ENCODE data around the gene THADA.

The THADA gene

GRCh38 chr2:43569921-43570320 is 25.9 kb downstream of the THADA start:
- no peak for DNase-seq (ENCODE audit: low read depth, low spot score)
- H3K9ac ChIP-seq (ENCODE audit: insufficient read length, low read depth) = no peak overlapping the region
- no peaks in the 10 kb centered on the region for H3K9me3 ChIP-seq (ENCODE audit: insufficient read depth, low read length)
- H3K4me1 ChIP-seq (ENCODE audit: insufficient read depth, insufficient read length) = no peaks in the 10 kb centered on the region
- no peak for TF ChIP-seq ZNF274 (IDR thresholded peaks at IDR 0.05; ENCODE audit: low read depth, low read length)
- no peak for TF ChIP-seq YY1 (IDR thresholded peaks at IDR 0.05; ENCODE audit: insufficient read depth, insufficient read length)
- TF ChIP-seq SUZ12 (IDR thresholded peaks at IDR 0.05; ENCODE audit: extremely low read depth, insufficient read depth, insufficient read length) = no peak
- H3K36me3 ChIP-seq (ENCODE audit: insufficient read depth, insufficient read length, low read length) = peaks cover 54% of the 10 kb centered on the region
- H3K4me3 ChIP-seq (ENCODE audit: insufficient read length, low read depth) = no peak overlapping the region
- no peaks in the 10 kb centered on the region for H3K27me3 ChIP-seq (ENCODE audit: insufficient read depth, insufficient read length)

- no peaks in the 10 kb centered on the region for H3K27me3 ChIP-seq (ENCODE audit: insufficient read depth, insufficient read length)
- no peak for DNase-seq (ENCODE audit: low read depth, low spot score)
- no peak overlapping the region for H3K9ac ChIP-seq (ENCODE audit: insufficient read length, low read depth)
- peaks cover 48% of the 10 kb centered on the region for H3K36me3 ChIP-seq (ENCODE audit: insufficient read depth, insufficient read length, low read length)
- H3K4me3 ChIP-seq (ENCODE audit: insufficient read length, low read depth) = no peak overlapping the region
- no peak for TF ChIP-seq ZNF274 (IDR thresholded peaks at IDR 0.05; ENCODE audit: low read depth, low read length)
- no peak for TF ChIP-seq SUZ12 (IDR thresholded peaks at IDR 0.05; ENCODE audit: extremely low read depth, insufficient read depth, insufficient read length)
- no peak for TF ChIP-seq YY1 (IDR thresholded peaks at IDR 0.05; ENCODE audit: insufficient read depth, insufficient read length)
- H3K4me1 ChIP-seq (ENCODE audit: insufficient read depth, insufficient read length) = no peaks in the 10 kb centered on the region
- H3K9me3 ChIP-seq (ENCODE audit: insufficient read depth, low read length) = no peaks in the 10 kb centered on the region
Observed at GRCh38 chr2:43568228-43568627, 27.6 kb downstream of the THADA start.

DNA sequence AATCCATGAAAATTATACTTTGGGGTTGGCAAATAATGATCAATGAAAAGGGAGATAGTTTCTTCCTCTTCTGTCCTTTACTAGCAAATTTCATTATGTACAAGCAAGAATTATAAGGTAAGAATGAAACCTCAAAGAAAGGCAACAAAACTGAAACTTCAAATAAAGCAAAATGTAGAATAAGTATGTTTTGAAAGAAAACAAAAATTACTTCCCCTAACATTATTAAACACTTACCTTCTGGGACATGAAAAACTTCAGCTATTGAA is 29.4 kb downstream of the THADA start:
- no peaks in the 10 kb centered on the region for H3K9me3 ChIP-seq (ENCODE audit: insufficient read depth, low read length)
- no peaks in the 10 kb centered on the region for H3K4me1 ChIP-seq (ENCODE audit: insufficient read depth, insufficient read length)
- no peaks in the 10 kb centered on the region for H3K27me3 ChIP-seq (ENCODE audit: insufficient read depth, insufficient read length)
- no peak overlapping the region for H3K9ac ChIP-seq (ENCODE audit: insufficient read length, low read depth)
- no peak for DNase-seq (ENCODE audit: low read depth, low spot score)
- TF ChIP-seq SUZ12 (IDR thresholded peaks at IDR 0.05; ENCODE audit: extremely low read depth, insufficient read depth, insufficient read length) (no peak), ZNF274 (IDR thresholded peaks at IDR 0.05; ENCODE audit: low read depth, low read length) (no peak), YY1 (IDR thresholded peaks at IDR 0.05; ENCODE audit: insufficient read depth, insufficient read length) (no peak)
- H3K36me3 ChIP-seq (ENCODE audit: insufficient read depth, insufficient read length, low read length) = peaks cover 33% of the 10 kb centered on the region
- no peak overlapping the region for H3K4me3 ChIP-seq (ENCODE audit: insufficient read length, low read depth)

GRCh38 chr2:43563679-43564078 is 32.2 kb downstream of the THADA start:
- no peak for DNase-seq (ENCODE audit: low read depth, low spot score)
- H3K4me1 ChIP-seq (ENCODE audit: insufficient read depth, insufficient read length) = no peaks in the 10 kb centered on the region
- peaks cover 28% of the 10 kb centered on the region for H3K36me3 ChIP-seq (ENCODE audit: insufficient read depth, insufficient read length, low read length)
- no peaks in the 10 kb centered on the region for H3K9me3 ChIP-seq (ENCODE audit: insufficient read depth, low read length)
- no peaks in the 10 kb centered on the region for H3K27me3 ChIP-seq (ENCODE audit: insufficient read depth, insufficient read length)
- TF ChIP-seq YY1 (IDR thresholded peaks at IDR 0.05; ENCODE audit: insufficient read depth, insufficient read length) = no peak
- no peak for TF ChIP-seq ZNF274 (IDR thresholded peaks at IDR 0.05; ENCODE audit: low read depth, low read length)
- no peak for TF ChIP-seq SUZ12 (IDR thresholded peaks at IDR 0.05; ENCODE audit: extremely low read depth, insufficient read depth, insufficient read length)
- H3K4me3 ChIP-seq (ENCODE audit: insufficient read length, low read depth) = no peak overlapping the region
- no peak overlapping the region for H3K9ac ChIP-seq (ENCODE audit: insufficient read length, low read depth)

DNA sequence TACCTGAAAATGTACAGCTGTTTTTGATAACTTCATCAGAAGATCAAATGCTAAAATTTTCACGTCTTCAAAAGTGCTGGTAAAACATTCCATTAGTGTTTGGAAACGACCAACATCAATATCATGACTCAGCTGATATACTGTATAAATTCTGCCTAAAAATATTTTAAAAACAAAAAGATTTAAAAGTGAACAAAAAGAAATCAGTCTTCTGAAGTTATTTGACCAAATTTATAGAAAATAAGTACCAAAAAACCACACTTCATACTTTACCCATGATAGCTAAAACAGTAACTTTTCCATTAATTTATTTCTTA is 35.6 kb downstream of the THADA start:
- H3K9ac ChIP-seq (ENCODE audit: insufficient read length, low read depth) = no peak overlapping the region
- no peaks in the 10 kb centered on the region for H3K9me3 ChIP-seq (ENCODE audit: insufficient read depth, low read length)
- DNase-seq (ENCODE audit: low read depth, low spot score) = no peak
- no peaks in the 10 kb centered on the region for H3K27me3 ChIP-seq (ENCODE audit: insufficient read depth, insufficient read length)
- H3K36me3 ChIP-seq (ENCODE audit: insufficient read depth, insufficient read length, low read length) = peaks cover 40% of the 10 kb centered on the region
- H3K4me1 ChIP-seq (ENCODE audit: insufficient read depth, insufficient read length) = no peaks in the 10 kb centered on the region
- TF ChIP-seq SUZ12 (IDR thresholded peaks at IDR 0.05; ENCODE audit: extremely low read depth, insufficient read depth, insufficient read length) = no peak
- TF ChIP-seq YY1 (IDR thresholded peaks at IDR 0.05; ENCODE audit: insufficient read depth, insufficient read length) = no peak
- TF ChIP-seq ZNF274 (IDR thresholded peaks at IDR 0.05; ENCODE audit: low read depth, low read length) = no peak
- H3K4me3 ChIP-seq (ENCODE audit: insufficient read length, low read depth) = no peak overlapping the region

DNA sequence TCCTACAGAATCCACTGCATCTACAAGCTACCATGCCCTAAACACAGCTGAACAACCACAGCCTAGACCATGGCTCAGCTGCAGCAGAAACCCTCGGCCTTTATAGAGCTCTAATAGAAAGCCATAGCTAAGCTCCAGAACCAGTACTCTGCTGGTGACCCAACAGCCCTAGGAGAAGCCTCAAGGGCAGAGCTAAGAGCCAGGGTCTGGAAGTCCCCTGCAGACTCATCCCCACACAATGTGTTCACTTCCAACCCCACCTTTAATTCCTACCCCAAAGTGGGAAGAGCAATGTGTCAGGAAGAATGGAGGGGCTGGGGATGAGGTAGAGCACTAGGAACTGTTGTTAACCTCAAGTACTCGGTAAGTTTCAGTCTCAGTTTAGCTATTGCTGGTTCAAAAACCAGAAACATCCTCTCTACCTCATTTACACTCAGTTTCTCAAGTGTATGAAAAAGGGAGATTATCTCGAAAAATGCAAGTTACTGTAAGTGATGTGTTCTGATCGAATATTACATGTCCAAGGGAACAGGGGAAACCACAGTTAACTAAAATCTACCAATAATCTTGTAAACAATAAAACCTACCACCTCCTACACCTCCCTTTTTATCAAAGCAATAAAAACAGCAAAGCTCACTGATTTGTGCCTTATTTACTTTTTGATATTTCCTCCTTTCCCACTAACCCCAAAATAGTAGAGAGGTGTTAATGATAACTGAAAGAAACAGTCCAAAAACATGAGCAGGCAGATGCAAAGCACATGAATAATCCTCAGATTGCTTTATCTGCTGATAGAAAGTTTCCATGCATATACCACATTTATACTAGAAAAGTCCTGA is 36.2 kb downstream of the THADA start:
- no peaks in the 10 kb centered on the region for H3K9me3 ChIP-seq (ENCODE audit: insufficient read depth, low read length)
- no peak overlapping the region for H3K9ac ChIP-seq (ENCODE audit: insufficient read length, low read depth)
- H3K4me3 ChIP-seq (ENCODE audit: insufficient read length, low read depth) = no peak overlapping the region
- TF ChIP-seq SUZ12 (IDR thresholded peaks at IDR 0.05; ENCODE audit: extremely low read depth, insufficient read depth, insufficient read length) (no peak), YY1 (IDR thresholded peaks at IDR 0.05; ENCODE audit: insufficient read depth, insufficient read length) (no peak), ZNF274 (IDR thresholded peaks at IDR 0.05; ENCODE audit: low read depth, low read length) (no peak)
- H3K36me3 ChIP-seq (ENCODE audit: insufficient read depth, insufficient read length, low read length) = peaks cover 42% of the 10 kb centered on the region
- H3K27me3 ChIP-seq (ENCODE audit: insufficient read depth, insufficient read length) = no peaks in the 10 kb centered on the region
- no peaks in the 10 kb centered on the region for H3K4me1 ChIP-seq (ENCODE audit: insufficient read depth, insufficient read length)
- DNase-seq (ENCODE audit: low read depth, low spot score) = no peak

- no peak for DNase-seq (ENCODE audit: low read depth, low spot score)
- H3K27me3 ChIP-seq (ENCODE audit: insufficient read depth, insufficient read length) = no peaks in the 10 kb centered on the region
- no peak for TF ChIP-seq YY1 (IDR thresholded peaks at IDR 0.05; ENCODE audit: insufficient read depth, insufficient read length)
- no peak for TF ChIP-seq ZNF274 (IDR thresholded peaks at IDR 0.05; ENCODE audit: low read depth, low read length)
- TF ChIP-seq SUZ12 (IDR thresholded peaks at IDR 0.05; ENCODE audit: extremely low read depth, insufficient read depth, insufficient read length) = no peak
- no peak overlapping the region for H3K4me3 ChIP-seq (ENCODE audit: insufficient read length, low read depth)
- H3K9ac ChIP-seq (ENCODE audit: insufficient read length, low read depth) = no peak overlapping the region
- no peaks in the 10 kb centered on the region for H3K4me1 ChIP-seq (ENCODE audit: insufficient read depth, insufficient read length)
- no peaks in the 10 kb centered on the region for H3K9me3 ChIP-seq (ENCODE audit: insufficient read depth, low read length)
- peaks cover 40% of the 10 kb centered on the region for H3K36me3 ChIP-seq (ENCODE audit: insufficient read depth, insufficient read length, low read length)
Observed at GRCh38 chr2:43557196-43557595, 38.6 kb downstream of the THADA start.

Measured in NT2/D1 (cell line).